HG03558 (cell line): ENCODE data around the gene CAPRIN1.
A peak's percentile ranks its signal among the peaks of the same experiment; 100 is the strongest.
"Not testable (repeated sequence)": the region's sequence is repeated elsewhere in the genome, so short reads cannot be mapped to it uniquely, and the experiment has no call there.

ENCODE experiments used
- ATAC-seq: cut with Tn5 transposase; IDR thresholded peaks from one replicate; pipeline ENCODE4 v1.9.1; 2021; ENCODE audit warnings: moderate number of reproducible peaks; ENCODE audit not compliant: unreplicated experiment; ENCODE audit errors: extremely low read depth

Gene CAPRIN1

DNA sequence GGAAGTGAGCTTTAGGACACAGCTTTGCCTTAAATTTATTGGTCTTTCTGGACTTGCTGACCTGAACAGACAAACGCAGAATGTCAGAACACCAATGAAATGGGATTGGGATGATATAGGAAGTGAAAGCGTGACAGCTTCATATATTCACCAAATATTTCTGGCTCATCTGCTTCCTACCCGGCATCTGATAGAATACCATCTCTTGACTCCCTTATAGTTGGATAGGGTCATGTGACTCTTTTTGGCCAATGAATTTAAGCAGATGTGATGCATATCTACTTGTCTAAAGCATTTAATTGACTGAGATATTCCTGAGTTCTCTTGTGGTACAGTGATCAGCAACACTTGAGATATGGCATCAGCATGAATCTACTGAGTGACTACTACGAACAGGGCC lies 2.5 kb upstream of the CAPRIN1 start:
- ATAC-seq = no peak

DNA sequence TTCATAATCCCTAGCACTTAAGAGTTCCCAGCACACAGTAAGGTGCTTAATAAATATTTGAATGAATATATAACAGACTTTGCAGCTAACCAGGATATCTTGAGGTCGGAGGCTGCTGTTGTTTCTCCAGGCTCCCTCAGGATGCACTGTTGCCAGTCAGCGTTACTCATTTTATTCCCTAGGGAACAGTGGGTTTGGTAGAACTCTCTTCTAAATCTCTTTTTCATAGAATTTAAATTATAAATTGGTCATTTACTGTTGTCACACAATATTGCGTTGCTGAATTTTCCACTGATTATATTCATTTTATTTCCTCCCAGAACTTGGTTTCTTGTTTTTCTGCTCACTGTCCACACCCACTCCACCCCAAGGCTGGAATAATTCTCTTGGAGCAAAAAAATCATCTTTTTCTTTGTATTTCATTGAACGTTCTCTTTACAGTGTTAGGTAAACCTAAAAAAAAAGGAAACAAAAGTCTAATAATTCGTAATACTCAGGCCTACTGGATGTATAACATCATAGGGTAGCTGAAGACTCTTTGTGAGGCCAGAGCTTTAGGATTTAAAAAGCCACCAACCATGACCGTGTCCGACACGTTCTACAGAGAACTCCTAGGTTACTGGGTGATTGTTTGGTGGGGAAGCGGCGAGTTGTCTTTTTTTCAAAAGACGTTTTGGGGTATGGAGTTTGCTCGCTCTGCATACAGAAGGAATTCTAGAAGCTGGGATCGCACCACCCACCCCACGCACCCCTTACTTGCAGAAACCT lies 766 bp upstream of the CAPRIN1 start:
- no peak for ATAC-seq

DNA sequence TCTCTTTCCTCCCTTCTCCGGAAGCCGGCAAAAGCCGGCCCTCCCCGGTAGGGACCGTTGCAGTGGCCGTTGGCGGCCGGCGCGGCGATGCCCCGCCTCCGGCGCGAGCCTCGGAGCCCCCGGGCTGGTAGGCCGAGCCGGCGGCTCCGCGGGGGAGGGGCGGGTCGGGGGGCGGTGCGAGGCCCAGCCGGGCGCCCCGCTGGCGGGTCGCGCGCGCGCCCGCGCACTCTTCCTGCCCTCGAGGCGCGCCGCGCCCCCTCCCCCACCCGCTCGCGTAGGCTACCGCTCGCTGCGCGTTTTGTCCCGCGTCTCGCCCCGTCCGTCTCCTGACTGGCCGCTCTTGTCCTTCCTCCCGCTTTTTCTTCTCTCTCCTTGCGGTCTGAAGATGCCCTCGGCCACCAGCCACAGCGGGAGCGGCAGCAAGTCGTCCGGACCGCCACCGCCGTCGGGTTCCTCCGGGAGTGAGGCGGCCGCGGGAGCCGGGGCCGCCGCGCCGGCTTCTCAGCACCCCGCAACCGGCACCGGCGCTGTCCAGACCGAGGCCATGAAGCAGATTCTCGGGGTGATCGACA lies 591 bp downstream of the CAPRIN1 start:
- ATAC-seq = peak; percentile 28

DNA sequence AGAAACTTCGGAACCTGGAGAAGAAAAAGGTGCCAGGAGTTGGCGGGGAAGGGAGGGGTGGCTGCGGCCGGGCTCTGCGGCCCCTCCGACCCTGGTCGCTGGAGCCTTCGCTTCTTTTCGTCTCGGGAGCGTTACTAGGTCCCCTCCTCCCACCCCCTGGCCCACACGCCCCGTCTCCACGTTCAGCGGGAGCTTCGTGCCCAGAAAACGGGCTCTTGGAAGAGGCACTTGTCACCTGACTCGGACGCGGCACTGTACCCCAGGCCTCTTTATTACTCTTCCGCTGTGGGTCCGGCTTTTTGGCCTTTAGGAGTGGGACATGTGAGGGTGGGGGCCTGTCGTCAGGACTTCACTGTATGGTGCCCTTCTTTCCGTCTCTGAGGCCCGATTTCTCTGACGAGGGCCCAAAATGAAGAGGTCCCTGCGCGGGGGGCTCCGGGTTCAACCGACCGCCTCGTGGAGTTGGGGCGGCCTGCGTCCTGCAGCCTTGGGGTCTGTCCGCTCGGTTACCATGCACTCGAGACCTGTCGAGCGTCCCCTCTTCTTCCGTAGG lies 1.2 kb downstream of the CAPRIN1 start:
- no peak for ATAC-seq

DNA sequence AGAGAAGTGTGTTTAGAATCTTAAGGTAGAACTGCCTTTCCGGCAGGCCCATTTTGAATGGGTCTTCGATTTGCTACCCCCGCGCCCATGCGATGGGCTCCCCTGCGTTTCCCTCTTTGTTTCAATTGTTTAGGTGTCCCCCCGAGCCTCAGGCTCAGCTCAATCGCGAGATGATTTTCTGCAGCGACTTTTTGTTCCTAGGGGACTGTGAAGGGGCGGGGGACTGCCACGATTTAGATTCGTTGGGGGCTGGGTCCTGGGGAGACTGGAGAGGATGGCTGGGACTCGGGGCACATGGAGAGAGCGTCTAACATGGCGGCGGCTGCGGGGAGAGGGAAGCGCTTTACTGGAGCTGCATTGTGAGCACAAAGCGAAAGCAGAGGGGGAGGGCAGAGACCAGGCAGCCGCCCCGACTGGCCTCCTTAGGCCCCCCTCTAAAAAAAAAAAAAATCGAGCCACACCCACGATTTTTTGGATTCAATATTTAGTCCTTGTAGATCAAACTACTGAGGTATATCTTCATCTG lies 1.7 kb downstream of the CAPRIN1 start:
- ATAC-seq = no peak

DNA sequence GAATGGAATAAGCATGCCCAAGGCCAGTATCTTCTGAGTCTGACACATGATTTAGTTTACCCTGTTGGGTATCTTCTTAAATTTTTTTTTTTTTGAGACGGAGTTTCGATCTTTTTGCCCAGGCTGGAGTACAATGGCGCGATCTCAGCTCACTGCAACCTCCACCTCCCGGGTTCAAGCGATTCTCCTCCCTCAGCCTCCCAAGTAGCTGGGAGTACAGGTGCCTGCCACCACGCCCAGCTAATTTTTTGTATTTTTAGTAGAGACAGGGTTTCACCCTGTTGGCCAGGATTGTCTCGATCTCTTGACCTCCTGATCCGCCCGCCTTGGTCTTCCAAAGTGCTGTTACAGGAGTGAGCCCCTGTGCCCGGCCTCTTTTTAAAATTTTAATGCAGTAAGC lies 2.8 kb downstream of the CAPRIN1 start:
- ATAC-seq = not testable (repeated sequence)

DNA sequence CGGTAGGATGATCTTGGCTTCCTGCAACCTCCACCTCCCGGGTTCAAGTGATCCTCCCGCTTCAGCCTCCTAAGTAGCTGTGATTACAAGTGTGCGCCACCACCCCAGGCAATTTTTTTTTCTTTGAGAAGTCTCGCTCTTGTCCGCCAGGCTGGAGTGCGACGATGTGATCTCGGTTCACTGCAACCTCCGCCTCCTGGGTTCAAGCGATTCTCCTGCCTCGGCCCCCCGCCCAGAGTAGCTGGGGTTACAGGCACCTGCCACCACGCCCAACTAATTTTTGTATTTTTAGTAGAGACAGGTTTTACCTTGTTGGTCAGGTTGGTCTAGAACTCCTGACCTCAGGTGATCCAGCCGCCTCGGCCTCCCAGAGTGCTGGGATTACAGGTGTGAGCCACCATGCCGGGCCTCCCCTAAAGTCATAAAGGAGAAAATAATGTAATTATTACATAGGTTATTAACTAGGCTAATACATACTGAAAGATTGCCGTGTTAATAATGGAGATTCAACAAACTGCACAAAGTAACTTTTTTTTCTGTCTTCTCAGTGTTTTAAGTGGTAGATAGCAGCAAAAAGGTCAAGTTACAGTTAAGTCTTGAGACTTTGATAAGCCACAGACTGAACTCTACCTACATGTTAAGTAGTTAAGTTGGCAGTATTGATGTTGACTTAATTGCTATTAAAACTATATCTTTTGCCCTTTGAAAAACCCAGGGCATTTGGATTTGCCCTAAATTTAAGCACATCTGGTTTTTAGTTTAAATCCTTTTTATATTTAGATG lies 3.9 kb downstream of the CAPRIN1 start:
- ATAC-seq = no peak

DNA sequence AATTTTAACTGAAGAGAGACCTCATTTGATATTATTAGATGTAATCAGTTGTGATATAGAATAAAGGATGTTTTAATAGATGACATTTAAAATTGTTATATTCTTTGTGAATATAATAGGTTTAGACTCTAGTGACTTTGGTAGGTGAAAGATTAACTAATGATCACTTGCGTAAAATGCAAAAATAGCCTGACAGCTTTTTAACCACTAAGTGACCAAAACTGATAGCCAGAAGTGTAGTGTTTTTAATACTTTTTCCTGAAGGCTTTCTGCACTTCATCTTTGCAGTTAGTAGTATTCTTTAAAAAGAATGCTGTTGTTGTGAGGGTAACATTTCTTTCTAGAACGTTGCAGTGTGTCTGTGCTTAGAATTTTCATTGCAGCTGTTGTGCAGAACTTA lies 5.1 kb downstream of the CAPRIN1 start:
- ATAC-seq = no peak

DNA sequence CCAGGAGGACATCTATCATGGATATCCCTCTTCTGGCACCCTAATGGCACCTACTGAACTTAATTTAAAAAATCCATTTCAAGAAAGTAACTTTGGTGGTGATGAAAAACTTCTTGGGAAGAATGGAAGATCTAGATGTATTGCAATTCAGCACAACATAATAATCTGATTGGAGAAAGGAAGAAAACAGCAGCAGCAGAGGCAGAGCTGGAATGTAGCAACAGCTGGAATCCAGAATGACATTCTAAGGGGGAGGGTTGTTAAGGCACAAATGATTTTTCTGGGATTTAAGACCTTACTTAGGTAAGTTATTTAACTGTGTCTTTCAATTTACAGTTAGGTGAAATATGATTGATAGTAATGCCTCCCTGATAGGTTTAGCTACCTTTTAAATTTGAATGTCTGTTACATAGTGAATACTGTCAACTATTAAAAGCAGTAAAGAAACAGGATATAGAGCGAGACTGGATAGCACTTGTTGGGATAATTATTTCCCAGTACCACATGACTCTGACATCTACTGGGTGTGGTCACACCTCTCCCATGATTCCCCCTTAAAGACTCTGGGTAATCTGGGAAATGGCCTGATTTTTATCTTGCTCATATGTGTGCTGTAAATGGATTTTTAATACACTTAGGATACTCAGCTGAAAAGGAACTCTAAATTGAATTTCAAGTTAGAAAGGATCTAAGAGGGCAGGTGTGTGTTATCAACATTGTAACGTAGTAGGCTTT lies 11.7 kb downstream of the CAPRIN1 start:
- no peak for ATAC-seq

DNA sequence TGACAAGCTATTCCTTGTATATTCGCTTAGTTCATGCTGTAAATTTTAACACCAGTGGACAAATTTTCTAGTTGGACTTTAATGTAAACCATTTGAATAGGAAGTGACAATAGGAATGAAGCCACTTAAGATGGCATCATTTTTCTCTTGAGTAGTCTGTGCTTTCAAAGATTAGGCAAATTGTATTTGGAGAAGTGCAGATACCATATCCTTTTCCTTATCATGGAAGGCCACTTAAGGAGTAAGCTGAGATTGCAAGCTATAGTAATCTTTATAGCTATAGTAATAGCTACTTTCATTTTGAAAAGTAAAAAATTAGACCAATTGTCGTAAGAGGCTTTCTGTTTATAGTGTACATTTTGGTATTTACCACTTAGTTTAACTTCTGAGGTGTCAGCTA lies 12.8 kb downstream of the CAPRIN1 start:
- no peak for ATAC-seq

DNA sequence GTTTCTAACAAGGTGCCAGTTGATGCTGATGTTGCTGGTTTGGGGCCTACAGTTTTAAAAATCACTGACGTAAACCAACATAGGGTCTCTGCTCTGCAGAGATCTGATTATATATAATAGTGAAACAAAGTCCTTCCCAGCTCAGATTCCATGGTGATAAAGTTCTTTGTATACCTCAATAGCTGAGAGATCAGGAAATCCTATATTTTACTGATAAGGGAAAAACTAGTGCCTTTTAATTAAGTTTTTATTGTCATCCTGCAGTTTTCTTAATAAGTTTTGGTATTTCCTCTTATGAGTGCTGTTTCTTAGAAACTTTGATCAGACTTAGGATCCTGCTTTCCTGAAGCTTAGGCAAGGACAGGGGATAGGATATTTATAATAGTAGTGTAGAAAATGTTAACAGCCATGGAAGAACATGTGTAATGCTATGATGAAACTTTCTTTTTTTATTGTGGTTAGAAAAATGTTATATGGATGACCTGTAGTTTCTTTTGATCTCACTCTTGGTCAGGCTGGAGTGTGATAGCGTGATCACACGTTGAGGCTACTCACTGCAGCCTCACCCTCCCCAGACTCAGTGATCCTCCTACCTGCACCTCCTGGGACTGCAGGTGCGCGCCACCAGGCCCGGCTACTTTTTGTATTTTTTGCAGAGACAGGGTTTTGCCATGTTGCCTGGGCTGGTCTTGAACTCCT lies 14.1 kb downstream of the CAPRIN1 start:
- ATAC-seq = no peak

DNA sequence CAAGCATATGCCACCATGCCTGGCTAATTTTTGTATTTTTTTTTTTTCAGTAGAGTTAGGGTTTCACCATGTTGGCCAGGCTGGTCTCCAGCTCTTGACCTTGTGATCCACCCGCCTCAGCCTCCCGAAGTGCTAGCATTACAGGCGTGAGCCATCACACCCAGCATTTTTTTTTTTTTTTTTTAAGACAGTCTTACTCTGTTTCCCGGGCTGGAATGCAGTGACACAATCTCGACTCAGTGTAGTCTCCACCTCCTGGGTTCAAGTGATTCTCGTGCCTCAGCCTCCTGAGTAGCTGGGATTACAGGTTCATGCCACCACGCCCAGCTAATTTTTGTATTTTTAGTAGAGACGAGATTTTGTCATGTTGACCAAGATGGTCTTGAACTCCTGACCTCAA lies 15.2 kb downstream of the CAPRIN1 start:
- not testable (repeated sequence) for ATAC-seq

DNA sequence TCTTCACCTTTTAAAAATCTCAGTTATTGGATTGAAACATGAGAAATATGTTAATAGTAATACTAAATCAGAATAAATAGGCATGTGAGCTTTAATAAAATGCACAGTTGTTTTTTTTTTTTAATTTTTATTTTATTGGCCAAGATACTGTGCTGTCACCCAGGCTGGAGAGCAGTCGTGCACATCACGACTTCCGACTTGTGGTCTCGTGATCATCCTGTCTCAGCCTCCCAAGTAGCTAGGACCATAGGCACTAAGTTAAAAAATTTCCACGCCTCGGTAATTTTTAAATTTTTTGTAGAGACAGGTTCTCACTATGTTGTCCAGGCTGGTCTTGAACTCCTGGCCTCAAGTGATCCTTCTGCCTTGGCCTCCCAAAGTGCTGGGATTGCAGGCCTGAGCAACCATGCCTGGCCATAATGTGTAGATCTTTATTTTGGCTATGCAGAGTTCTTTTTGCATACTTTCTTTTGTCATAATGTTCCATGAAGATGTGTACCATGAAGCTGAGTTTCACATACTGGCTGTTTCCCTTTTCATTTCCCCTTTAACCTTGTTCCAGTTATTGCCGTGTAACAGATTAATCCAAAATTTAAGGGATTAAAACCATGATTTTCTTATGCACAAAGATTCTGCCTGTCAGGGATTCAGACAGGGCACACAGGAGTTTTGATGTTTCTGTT lies 16.0 kb downstream of the CAPRIN1 start:
- no peak for ATAC-seq

DNA sequence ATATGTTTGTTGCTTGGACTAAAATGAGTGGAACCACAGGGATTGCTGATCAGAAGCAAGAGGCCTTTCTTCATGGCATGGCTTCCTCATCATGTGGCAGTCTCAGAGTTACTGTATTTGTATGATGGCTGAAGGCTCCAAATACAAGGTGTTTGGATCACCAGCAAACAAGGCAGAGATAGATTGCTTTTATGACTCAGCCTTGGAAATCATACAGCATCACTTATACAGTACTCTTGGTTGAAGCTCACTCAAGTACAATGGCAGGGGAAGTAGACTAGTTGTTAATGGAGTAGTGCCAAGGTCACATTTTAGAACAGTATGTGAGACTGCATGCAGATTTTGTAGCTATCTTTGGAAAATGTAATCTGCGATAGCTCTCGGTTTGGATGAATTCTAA lies 16.6 kb downstream of the CAPRIN1 start:
- no peak for ATAC-seq

DNA sequence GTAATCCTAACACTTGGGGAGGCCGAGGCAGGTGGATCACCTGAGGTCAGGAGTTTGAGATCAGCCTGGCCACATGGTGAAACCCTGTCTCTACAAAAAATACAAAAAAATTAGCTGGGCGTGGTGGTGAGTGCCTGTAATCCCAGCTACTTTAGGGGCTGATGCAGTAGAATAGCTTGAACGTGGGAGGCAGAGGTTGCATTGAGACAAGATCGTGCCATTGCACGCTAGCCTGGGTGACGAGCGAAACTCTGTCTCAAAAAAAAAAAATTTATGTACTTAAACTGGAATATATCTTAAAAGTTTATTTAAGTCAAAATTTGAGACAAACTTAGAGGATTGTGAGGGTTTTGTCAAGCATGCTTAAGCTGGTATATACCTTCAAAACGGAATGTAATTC lies 19.8 kb downstream of the CAPRIN1 start:
- not testable (repeated sequence) for ATAC-seq

DNA sequence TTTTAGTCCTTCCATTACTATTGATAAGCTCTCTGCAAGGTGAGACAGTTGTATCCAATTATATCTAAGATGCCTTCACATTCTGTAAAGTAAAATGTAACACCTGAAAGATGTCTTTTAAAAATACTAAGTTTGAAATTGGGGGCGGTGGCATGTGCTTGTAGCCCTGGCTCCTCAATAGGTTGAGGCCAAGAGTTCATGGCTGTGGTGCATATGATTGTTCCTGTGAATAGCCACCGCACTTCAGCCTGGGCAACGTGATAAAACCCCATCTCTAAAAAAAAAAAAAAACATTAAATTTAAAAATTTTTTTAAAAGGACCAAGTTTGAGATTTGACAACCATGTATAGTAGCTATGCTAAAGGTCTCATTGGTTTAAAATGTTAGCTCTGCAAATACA lies 20.5 kb downstream of the CAPRIN1 start:
- no peak for ATAC-seq

DNA sequence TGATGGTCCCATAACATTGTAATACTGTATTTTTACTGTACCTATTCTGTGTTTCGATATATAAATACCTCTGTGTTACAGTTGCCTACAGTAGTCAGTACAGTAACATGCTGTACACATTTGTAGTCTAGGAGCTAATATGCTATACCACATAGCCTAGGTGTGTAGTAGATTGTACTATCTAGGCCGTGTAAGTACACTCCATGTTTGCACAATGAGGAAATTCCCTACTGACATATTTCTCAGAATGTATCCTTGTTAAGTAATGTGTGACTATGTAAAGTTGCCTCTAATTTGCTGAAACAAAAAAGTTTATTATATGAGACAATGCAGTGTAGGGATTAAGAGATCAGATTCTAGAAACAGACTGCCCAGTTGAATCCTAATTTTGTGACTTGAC lies 21.3 kb downstream of the CAPRIN1 start:
- ATAC-seq = no peak

DNA sequence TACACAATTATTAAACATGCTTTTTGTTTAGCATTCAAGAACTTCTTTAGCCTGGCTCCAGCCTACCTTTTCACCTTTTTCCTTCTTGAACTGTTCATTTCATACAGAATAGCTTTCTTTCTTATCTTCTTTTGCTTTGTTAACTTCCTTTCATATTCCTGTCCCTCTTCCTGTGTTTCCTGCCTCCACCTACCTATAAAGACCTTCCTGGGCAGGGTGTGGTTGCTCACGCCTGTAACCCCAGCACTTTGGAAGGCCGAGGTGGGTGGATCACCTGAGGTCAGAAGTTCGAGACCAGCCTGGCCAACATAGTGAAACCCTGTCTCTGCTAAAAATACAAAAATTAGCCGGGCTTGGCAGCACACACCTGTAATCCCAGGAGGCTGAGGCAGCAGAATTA lies 22.9 kb downstream of the CAPRIN1 start:
- ATAC-seq = no peak

DNA sequence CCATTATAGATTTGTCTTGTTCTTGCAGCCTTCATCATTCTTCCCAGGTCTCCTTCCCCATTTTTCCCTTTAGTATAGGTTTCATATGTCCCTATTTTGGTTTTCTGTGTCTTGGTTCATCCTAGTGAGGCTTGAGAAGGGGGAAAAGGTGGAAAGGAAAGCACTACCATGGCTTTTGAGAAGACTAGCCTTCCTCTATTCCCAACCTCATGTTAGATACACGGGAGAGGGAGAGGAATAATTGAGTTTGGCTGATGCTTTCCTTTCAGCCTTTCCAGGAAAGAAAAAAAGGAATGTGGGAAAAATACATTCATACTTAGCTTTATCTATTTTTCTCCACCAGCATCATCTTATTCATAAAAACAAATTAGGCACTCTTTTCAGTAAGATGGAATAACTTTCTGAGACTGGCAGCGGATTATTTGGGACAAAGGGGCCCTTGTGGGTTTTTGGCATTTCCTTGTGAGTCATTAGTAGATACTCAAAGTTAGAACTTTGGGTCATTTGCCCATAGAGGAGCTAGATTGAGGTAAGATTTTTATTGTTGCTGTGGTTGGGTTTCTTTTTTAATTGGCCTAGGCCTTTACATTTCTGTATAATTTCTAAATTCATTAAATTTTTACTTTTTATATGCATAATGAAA lies 23.8 kb downstream of the CAPRIN1 start:
- ATAC-seq = no peak
